B cell (primary cell): ENCODE results near the gene EIF2AK2.

Source experiments
- CTCF ChIP-seq: fragments of 200-600 bp; IDR thresholded peaks from one replicate; pipeline ENCODE4 v1.8.0; 2022; ENCODE audit warnings: antibody characterized with exemption, mild to moderate bottlenecking
- EZH2 ChIP-seq: IDR thresholded peaks from 2 replicates; pipeline ENCODE4 v1.6.1; 2012; ENCODE audit warnings: borderline replicate concordance, low read depth, mild to moderate bottlenecking, moderate library complexity, low read length; ENCODE audit not compliant: insufficient read depth, poor library complexity, severe bottlenecking

DNA sequence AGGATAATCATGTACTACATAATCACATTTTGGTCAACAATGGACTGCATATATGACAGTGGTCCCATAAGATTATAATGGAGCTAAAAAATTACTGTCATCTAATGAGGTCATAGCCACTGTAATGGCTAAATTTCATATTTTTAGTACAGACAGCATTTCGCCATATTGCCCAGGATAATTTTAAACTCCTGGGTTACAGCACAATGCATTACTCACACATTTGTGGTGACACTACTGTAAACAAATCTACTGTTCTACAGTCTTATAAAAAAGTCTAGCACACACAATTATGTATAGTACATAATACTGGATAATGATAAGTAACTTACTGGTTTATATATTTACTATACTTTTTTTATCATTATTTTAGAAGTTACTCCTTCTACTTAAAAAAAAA, 12.8 kb downstream of the EIF2AK2 start:
- TF ChIP-seq CTCF (no peak), EZH2 (no peak)
